HepG2 (cell line): Measurements from ENCODE around the gene PGPEP1. TPM values are rescaled to one million over a fixed set of nuclear protein-coding genes. Genes with fewer than 3 reads are reported as not detected.
A peak's percentile ranks its signal among the peaks of the same experiment; 100 is the strongest.

Source experiments
- AHR ChIP-seq: IDR thresholded peaks from 2 replicates; pipeline ENCODE4 v1.6.1; 2018; ENCODE audit warnings: missing genetic modification reagents, missing compliant biosample characterization
- CBX5 ChIP-seq: sonication (generic); formaldehyde crosslinking; IDR thresholded peaks from 2 replicates; pipeline ENCODE4 v1.4.0; 2020; ENCODE audit warnings: missing genetic modification reagents, borderline replicate concordance
- CHD2 ChIP-seq: IDR thresholded peaks from 2 replicates; pipeline ENCODE4 v1.6.1; 2011; ENCODE audit warnings: low read depth, low read length, improper control_type of control experiment
- DR1 ChIP-seq: sonication (generic); formaldehyde crosslinking; IDR thresholded peaks from 2 replicates; pipeline ENCODE4 v1.8.0; 2021; ENCODE audit warnings: mild to moderate bottlenecking, missing genetic modification reagents, inconsistent platforms
- HDAC1 ChIP-seq: sonication (generic); formaldehyde crosslinking; IDR thresholded peaks from 2 replicates; pipeline ENCODE4 v1.5.1; 2020; ENCODE audit warnings: mild to moderate bottlenecking, missing genetic modification reagents
- PHF20 ChIP-seq: sonication (generic); formaldehyde crosslinking; IDR thresholded peaks from 2 replicates; pipeline ENCODE4 v1.5.0; 2020; ENCODE audit warnings: mild to moderate bottlenecking, missing genetic modification reagents
- RARA ChIP-seq: IDR thresholded peaks from 2 replicates; pipeline ENCODE4 v1.6.1; 2016; ENCODE audit warnings: missing genetic modification reagents, missing compliant biosample characterization
- RBAK ChIP-seq: sonication (generic); formaldehyde crosslinking; IDR thresholded peaks from 2 replicates; pipeline ENCODE4 v1.5.1; 2020; ENCODE audit warnings: mild to moderate bottlenecking, missing genetic modification reagents
- SAP130 ChIP-seq: IDR thresholded peaks from 2 replicates; pipeline ENCODE4 v1.6.1; 2016; ENCODE audit warnings: low read depth
- SRSF9 ChIP-seq: fragments of 200-400 bp; formaldehyde crosslinking; IDR thresholded peaks from 2 replicates; pipeline ENCODE4 v1.6.1; 2018; ENCODE audit warnings: borderline replicate concordance, mild to moderate bottlenecking, low read depth, low read length; ENCODE audit not compliant: insufficient read depth, poor library complexity, severe bottlenecking
- TBX2 ChIP-seq: sonication (generic); formaldehyde crosslinking; IDR thresholded peaks from 2 replicates; pipeline ENCODE4 v1.5.0; 2020; ENCODE audit warnings: missing genetic modification reagents, mild to moderate bottlenecking, borderline replicate concordance
- ZEB1 ChIP-seq: IDR thresholded peaks from 2 replicates; pipeline ENCODE4 v1.6.1; 2012; ENCODE audit warnings: mild to moderate bottlenecking, low read depth, inconsistent platforms; ENCODE audit not compliant: insufficient replicate concordance
- ZFP36L2 ChIP-seq: sonication (generic); formaldehyde crosslinking; IDR thresholded peaks from 2 replicates; pipeline ENCODE4 v1.4.0; 2020; ENCODE audit warnings: missing genetic modification reagents
- ZNF256 ChIP-seq: sonication (generic); formaldehyde crosslinking; conservative IDR thresholded peaks from 2 replicates; pipeline ENCODE4 v1.4.0; 2020; ENCODE audit warnings: missing genetic modification reagents
- ZNF282 ChIP-seq: fragments of 450-650 bp; IDR thresholded peaks from 2 replicates; pipeline ENCODE4 v1.6.1; 2018; ENCODE audit not compliant: partially characterized antibody
- ZNF383 ChIP-seq: sonication (generic); formaldehyde crosslinking; IDR thresholded peaks from 2 replicates; pipeline ENCODE4 v1.4.0; 2020; ENCODE audit warnings: missing genetic modification reagents, mild to moderate bottlenecking, borderline replicate concordance
- ZNF879 ChIP-seq: sonication (generic); formaldehyde crosslinking; IDR thresholded peaks from 2 replicates; pipeline ENCODE4 v1.8.1; 2023; ENCODE audit warnings: missing genetic modification reagents
- ZSCAN29 ChIP-seq: sonication (generic); formaldehyde crosslinking; conservative IDR thresholded peaks from 2 replicates; pipeline ENCODE4 v1.4.0; 2020; ENCODE audit warnings: mild to moderate bottlenecking, missing genetic modification reagents
- polyA plus RNA-seq, 8 experiments: library from polyadenylated mRNA; depleted of rRNA in 3 of 8; stranded (reverse) in 7 of 8; unstranded in 1 of 8; fragments of >200 nt; fragmentation: Illumina TruSeq in 4 of 8; extraction: Trizol in 4 of 8; gene quantifications; 2 replicates each; pipeline versions ENCODE4 v1.2.1 to v1.2.3, GENCODE V29; 2011 to 2016; ENCODE audit warnings: low read depth in 4 of 8, missing spikeins in 1 of 8, mixed read lengths in 1 of 8; ENCODE audit not compliant: insufficient read depth in 1 of 8
- total RNA-seq, 5 experiments: library from RNA; depleted of rRNA; stranded (reverse); fragments of >200 nt; fragmentation: Illumina TruSeq; extraction: Trizol; gene quantifications; 2 replicates each; pipeline ENCODE4 v1.2.3, GENCODE V29; 2016; ENCODE audit warnings: low read depth in 1 of 5
- TF ChIP-seq, protein P1 (sequence below): sonication (generic); formaldehyde crosslinking; IDR thresholded peaks from 2 replicates; pipeline ENCODE4 v1.8.0; 2022; ENCODE audit warnings: mild to moderate bottlenecking, missing genetic modification reagents, moderate library complexity
- TF ChIP-seq, protein P2 (sequence below): sonication (generic); formaldehyde crosslinking; IDR thresholded peaks from 2 replicates; pipeline ENCODE4 v1.4.0; 2020; ENCODE audit warnings: missing genetic modification reagents
- TF ChIP-seq, protein P3 (sequence below): sonication (generic); formaldehyde crosslinking; IDR thresholded peaks from 2 replicates; pipeline ENCODE4 v1.4.0; 2020; ENCODE audit warnings: missing genetic modification reagents
- TF ChIP-seq, protein P4 (sequence below): sonication (generic); formaldehyde crosslinking; IDR thresholded peaks from 2 replicates; pipeline ENCODE4 v1.4.0; 2020; ENCODE audit warnings: missing genetic modification reagents, borderline replicate concordance
- TF ChIP-seq, protein P5 (sequence below): sonication (generic); formaldehyde crosslinking; IDR thresholded peaks from 2 replicates; pipeline ENCODE4 v1.5.0; 2020; ENCODE audit warnings: missing genetic modification reagents, mild to moderate bottlenecking, borderline replicate concordance

The PGPEP1 gene
- total and polyA plus RNA-seq, 2 of the 13 experiments (the other 11 are each of a cell fraction or from before 2014, with no cell fraction given), result 53.1 to 56.6 TPM

DNA sequence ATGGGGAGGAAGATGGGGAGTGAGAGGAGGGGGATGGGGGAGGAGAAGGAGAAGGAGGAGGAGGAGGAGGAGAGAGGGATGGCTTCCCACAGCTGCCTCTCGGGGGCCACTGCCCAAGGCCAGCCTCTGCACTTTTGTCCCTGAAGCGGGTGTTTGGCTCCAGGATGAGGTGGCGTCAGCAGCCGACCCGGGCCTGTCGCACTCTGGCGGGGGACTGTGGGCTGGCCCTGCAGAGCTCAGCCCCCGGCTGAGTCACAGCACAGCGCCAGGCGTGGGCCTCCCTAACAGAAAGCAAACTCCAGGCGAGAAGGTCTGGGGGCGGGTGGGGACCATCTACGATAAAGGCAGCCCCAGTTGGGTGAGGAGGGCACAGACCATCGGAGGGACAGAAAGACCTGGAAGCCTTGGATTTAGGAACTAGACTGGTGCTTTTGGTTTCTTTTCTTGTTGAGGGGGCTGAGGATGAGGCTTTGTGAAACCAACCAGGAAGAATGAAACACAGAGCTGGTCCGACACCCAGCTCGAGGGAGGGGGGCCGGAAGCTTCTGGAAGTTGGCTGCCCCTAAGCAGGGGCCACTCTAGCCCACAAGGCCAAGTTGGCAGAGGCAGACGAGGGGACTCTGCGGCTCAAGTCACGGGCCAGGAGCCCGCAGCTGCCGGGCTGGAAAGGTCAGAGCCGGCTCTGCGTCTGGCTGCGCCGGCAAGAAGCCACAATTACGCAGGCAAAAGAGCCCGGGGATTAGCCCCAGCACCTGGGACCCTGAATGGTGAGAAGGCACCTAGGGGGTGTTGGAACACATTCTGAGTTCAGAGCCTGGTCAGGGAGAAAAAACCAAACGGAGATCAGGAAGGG is 35.7 kb upstream of the PGPEP1 start (continued):
- TF ChIP-seq PHF20 (CRISPR knock-in tag) (peak; percentile 44), CHD2 (no peak), ZEB1 (no peak), ZFP36L2 (CRISPR knock-in tag) (no peak), ZSCAN29 (CRISPR knock-in tag) (peak; percentile 91), TBX2 (CRISPR knock-in tag) (peak; percentile 87), SAP130 (CRISPR knock-in tag) (peak; percentile 88), ZNF879 (CRISPR knock-in tag) (no peak), RBAK (CRISPR knock-in tag) (no peak), HDAC1 (CRISPR knock-in tag) (peak; percentile 86), ZNF383 (CRISPR knock-in tag) (peak; percentile 95; the same call in 1 of the 2 replicates), RARA (CRISPR knock-in tag) (peak; percentile 55), DR1 (CRISPR knock-in tag) (no peak), AHR (CRISPR knock-in tag) (peak; percentile 23; the same call in 1 of the 2 replicates), ZNF282 (no peak), ZNF256 (CRISPR knock-in tag) (no peak), SRSF9 (no peak), CBX5 (CRISPR knock-in tag) (no peak; the same call in 1 of the 2 replicates)
- TF ChIP-seq, protein P1, sequence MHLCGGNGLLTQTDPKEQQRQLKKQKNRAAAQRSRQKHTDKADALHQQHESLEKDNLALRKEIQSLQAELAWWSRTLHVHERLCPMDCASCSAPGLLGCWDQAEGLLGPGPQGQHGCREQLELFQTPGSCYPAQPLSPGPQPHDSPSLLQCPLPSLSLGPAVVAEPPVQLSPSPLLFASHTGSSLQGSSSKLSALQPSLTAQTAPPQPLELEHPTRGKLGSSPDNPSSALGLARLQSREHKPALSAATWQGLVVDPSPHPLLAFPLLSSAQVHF (CRISPR knock-in tag), result no peak; the same call in 1 of the 2 replicates
- TF ChIP-seq, protein P2, sequence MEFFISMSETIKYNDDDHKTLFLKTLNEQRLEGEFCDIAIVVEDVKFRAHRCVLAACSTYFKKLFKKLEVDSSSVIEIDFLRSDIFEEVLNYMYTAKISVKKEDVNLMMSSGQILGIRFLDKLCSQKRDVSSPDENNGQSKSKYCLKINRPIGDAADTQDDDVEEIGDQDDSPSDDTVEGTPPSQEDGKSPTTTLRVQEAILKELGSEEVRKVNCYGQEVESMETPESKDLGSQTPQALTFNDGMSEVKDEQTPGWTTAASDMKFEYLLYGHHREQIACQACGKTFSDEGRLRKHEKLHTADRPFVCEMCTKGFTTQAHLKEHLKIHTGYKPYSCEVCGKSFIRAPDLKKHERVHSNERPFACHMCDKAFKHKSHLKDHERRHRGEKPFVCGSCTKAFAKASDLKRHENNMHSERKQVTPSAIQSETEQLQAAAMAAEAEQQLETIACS (CRISPR knock-in tag), result no peak
- TF ChIP-seq, protein P3, sequence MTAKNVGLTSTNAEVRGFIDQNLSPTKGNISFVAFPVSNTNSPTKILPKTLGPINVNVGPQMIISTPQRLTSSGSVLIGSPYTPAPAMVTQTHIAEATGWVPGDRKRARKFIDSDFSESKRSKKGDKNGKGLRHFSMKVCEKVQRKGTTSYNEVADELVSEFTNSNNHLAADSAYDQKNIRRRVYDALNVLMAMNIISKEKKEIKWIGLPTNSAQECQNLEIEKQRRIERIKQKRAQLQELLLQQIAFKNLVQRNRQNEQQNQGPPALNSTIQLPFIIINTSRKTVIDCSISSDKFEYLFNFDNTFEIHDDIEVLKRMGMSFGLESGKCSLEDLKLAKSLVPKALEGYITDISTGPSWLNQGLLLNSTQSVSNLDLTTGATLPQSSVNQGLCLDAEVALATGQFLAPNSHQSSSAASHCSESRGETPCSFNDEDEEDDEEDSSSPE (CRISPR knock-in tag), result no peak
- TF ChIP-seq, protein P4, sequence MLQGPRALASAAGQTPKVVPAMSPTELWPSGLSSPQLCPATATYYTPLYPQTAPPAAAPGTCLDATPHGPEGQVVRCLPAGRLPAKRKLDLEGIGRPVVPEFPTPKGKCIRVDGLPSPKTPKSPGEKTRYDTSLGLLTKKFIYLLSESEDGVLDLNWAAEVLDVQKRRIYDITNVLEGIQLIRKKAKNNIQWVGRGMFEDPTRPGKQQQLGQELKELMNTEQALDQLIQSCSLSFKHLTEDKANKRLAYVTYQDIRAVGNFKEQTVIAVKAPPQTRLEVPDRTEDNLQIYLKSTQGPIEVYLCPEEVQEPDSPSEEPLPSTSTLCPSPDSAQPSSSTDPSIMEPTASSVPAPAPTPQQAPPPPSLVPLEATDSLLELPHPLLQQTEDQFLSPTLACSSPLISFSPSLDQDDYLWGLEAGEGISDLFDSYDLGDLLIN (CRISPR knock-in tag), result no peak
- TF ChIP-seq, protein P5, sequence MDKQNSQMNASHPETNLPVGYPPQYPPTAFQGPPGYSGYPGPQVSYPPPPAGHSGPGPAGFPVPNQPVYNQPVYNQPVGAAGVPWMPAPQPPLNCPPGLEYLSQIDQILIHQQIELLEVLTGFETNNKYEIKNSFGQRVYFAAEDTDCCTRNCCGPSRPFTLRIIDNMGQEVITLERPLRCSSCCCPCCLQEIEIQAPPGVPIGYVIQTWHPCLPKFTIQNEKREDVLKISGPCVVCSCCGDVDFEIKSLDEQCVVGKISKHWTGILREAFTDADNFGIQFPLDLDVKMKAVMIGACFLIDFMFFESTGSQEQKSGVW (CRISPR knock-in tag), result no peak
